SU-DHL-6 (cell line): ENCODE results near the gene ARHGDIA.

ENCODE experiments used
- CTCF ChIP-seq: fragments of 200-600 bp; sonication (generic); IDR thresholded peaks from one replicate; pipeline ENCODE4 v1.5.1; 2017; ENCODE audit warnings: antibody characterized with exemption, mild to moderate bottlenecking, low read length, moderate library complexity; ENCODE audit not compliant: insufficient read depth, poor library complexity, severe bottlenecking
- EZH2phosphoT487 ChIP-seq: fragments of 200-600 bp; sonication (generic), shearing (Covaris generic); conservative IDR thresholded peaks from 2 replicates; pipeline ENCODE4 v1.6.1; 2018; ENCODE audit warnings: mild to moderate bottlenecking, antibody characterized with exemption, low read length, moderate library complexity, mixed read lengths

GRCh38 chr17:81825841-81826466, 45.2 kb downstream of the ARHGDIA start:
- TF ChIP-seq CTCF (no peak), EZH2phosphoT487 (no peak)
